Left lung (tissue), 10 donors: ENCODE measurements around the gene TMEM181. TPM values are rescaled to one million over a fixed set of nuclear protein-coding genes. Genes with fewer than 3 reads are reported as not detected.
A peak's percentile ranks its signal among the peaks of the same experiment; 100 is the strongest.

ENCODE experiments used
- ATAC-seq: fragments of 200-7000 bp; cut with Tn5 transposase; one replicate; pipeline ENCODE4 v1.9.1; 2020; ENCODE audit warnings: moderate library complexity
- DNase-seq, 4 donors: peaks; one replicate each; pipeline ENCODE4 v3.0.0-alpha.2; 2013 to 2020
- H3K27ac ChIP-seq, 2 donors: fragments of 200-600 bp; sonication (generic) in 1 of 2; one replicate each; pipeline versions ENCODE4 v1.5.0 to v1.8.0; 2020 to 2021
- H3K27me3 ChIP-seq, 2 donors: fragments of 200-600 bp; sonication (generic) in 1 of 2; one replicate each; pipeline versions ENCODE4 v1.5.0 to v1.8.0; 2020 to 2021
- H3K36me3 ChIP-seq, 2 donors: fragments of 200-600 bp; sonication (generic) in 1 of 2; one replicate each; pipeline versions ENCODE4 v1.5.0 to v1.8.0; 2020 to 2021
- H3K4me1 ChIP-seq, 2 donors: fragments of 200-600 bp; one replicate each; pipeline ENCODE4 v1.8.0; 2021
- H3K4me3 ChIP-seq, 2 donors: fragments of 200-600 bp; sonication (generic) in 1 of 2; one replicate each; pipeline versions ENCODE4 v1.5.0 to v1.8.0; 2020 to 2021; ENCODE audit warnings: mild to moderate bottlenecking in 1 of 2
- H3K9me3 ChIP-seq, 2 donors: fragments of 200-600 bp; sonication (generic) in 1 of 2; one replicate each; pipeline versions ENCODE4 v1.5.0 to v1.8.0; 2020 to 2021
- intact Hi-C, 2 donors: fragments of 100-400 bp; cut with DNase I; formaldehyde crosslinking; loops; one replicate each; pipeline versions ENCODE4 v1.11.2 to v1.14.2; 2022
- polyA plus RNA-seq, 6 donors: library from polyadenylated mRNA; unstranded; fragments of 120-200 nt; gene quantifications; one replicate each; pipeline ENCODE4 v1.2.1, GENCODE V29; 2013; ENCODE audit not compliant: insufficient read length in 6 of 6
- total RNA-seq, 2 donors: library from RNA; stranded (reverse); fragmentation: NEBNext Ultra II Directional; extraction: Animal tissue kit (Norgen Biotek cat#: 25700); gene quantifications; one replicate each; pipeline ENCODE4 v1.2.1, GENCODE V29; 2021
- TF ChIP-seq, protein P1 (sequence below), 2 donors: fragments of 200-600 bp; sonication (generic) in 1 of 2; IDR thresholded peaks; one replicate each; pipeline versions ENCODE4 v1.5.0 to v1.8.0; 2021; ENCODE audit warnings: antibody characterized with exemption in 2 of 2
- donor health status: DM: no; HTN: yes; CAD: no.
- donor health status: DM: no; HTN: no; CAD: no.

The TMEM181 gene
- total and polyA plus RNA-seq, 8 donors = 29.9 to 37.0 (median 31.4) TPM

DNA sequence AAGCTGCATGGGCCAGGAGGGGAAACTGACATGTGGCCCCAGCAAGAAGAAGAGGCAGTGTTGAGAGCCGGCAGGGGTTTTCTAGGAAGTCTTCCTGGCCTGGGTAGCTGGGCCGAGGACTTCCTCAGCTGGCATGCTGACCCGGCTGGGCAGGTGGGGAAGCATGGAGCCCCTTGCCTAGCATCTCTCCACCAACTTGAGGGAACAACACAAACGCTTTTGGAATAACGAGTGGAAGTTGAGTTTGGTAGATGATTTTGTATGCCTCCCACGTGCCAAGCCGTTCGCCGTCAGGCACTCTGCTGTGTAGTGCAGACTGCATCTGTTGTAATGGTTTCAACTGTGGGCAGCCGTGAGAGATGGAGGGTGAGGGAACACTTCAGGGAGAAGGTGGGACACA is 7.3 kb downstream of the TMEM181 start:
- DNase-seq (peak in 1 of 4 donors; percentile 19), ATAC-seq (no peak)
- H3K36me3 ChIP-seq = peaks cover 0 to 11% of the 10 kb centered on the region in 2 donors
- H3K27me3 ChIP-seq = no peaks in the 10 kb centered on the region
- H3K27ac ChIP-seq = no peak overlapping the region
- H3K9me3 ChIP-seq = no peaks in the 10 kb centered on the region
- TF ChIP-seq, protein P1, sequence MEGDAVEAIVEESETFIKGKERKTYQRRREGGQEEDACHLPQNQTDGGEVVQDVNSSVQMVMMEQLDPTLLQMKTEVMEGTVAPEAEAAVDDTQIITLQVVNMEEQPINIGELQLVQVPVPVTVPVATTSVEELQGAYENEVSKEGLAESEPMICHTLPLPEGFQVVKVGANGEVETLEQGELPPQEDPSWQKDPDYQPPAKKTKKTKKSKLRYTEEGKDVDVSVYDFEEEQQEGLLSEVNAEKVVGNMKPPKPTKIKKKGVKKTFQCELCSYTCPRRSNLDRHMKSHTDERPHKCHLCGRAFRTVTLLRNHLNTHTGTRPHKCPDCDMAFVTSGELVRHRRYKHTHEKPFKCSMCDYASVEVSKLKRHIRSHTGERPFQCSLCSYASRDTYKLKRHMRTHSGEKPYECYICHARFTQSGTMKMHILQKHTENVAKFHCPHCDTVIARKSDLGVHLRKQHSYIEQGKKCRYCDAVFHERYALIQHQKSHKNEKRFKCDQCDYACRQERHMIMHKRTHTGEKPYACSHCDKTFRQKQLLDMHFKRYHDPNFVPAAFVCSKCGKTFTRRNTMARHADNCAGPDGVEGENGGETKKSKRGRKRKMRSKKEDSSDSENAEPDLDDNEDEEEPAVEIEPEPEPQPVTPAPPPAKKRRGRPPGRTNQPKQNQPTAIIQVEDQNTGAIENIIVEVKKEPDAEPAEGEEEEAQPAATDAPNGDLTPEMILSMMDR (IDR thresholded peaks at IDR 0.05) = no peak
- H3K4me3 ChIP-seq = no peak overlapping the region
- intact Hi-C loops = no loop called here
- H3K4me1 ChIP-seq = peaks cover 0 to 67% of the 10 kb centered on the region in 2 donors

DNA sequence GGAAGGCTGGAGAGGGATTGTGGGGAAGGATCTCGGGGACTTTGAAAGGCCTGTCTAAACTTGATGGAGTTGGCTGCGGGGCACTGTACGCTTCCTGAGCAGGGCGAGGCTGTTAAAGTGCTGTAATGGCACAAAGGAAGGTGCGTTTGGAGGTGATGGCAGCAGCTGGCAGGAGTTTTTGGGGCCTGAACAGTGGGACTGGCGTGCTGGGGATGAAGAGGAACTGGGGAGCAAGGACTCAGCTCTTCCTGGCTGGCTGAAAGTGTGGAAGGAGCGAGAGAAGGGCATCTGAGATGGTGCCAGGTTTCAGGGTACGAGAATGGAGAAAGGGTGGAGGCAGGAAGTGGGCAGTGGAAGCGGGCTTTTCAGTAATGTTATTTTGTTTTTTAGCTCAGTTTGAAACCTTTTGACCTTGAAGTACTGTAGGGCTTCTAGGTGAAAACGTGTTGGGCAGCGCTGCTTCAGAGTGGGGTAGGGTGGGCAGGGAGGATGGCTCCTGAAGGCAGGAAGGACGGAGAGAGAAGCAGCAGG is 8.0 kb downstream of the TMEM181 start:
- H3K4me3 ChIP-seq = no peak overlapping the region
- intact Hi-C loops = no loop called here
- TF ChIP-seq, protein P1 (IDR thresholded peaks at IDR 0.05) = no peak
- no peaks in the 10 kb centered on the region for H3K9me3 ChIP-seq
- DNase-seq (peak in 1 of 4 donors; percentile 38), ATAC-seq (no peak)
- H3K36me3 ChIP-seq = peaks cover 0 to 15% of the 10 kb centered on the region in 2 donors
- no peaks in the 10 kb centered on the region for H3K27me3 ChIP-seq
- no peak overlapping the region for H3K27ac ChIP-seq
- peaks cover 0 to 63% of the 10 kb centered on the region in 2 donors for H3K4me1 ChIP-seq

DNA sequence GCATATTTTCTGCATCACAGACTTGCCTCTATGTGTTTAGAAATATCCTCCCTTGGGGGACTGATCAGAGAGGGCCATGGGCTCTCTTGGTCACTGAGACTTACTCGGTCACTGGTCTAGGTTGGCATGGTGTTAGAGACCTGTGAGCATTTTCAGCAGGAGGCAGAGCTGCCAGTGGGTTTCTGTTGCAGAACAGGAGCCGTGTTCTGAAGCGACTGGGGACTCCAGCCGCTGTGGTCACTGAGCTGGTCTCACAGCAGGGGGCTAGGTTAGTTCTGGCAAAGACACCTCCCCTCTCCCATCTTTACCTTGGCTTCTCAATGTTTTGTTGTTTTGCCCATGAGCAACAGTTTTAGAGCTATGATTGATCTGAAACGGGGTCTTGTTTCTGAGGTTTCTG is 8.7 kb downstream of the TMEM181 start:
- intact Hi-C loops = no loop called here
- peak in 1 of 4 donors; percentile 23 for DNase-seq
- ATAC-seq = no peak
- no peak overlapping the region for H3K27ac ChIP-seq
- TF ChIP-seq, protein P1 (IDR thresholded peaks at IDR 0.05) = no peak
- H3K36me3 ChIP-seq = peaks cover 0 to 20% of the 10 kb centered on the region in 2 donors
- no peaks in the 10 kb centered on the region for H3K27me3 ChIP-seq
- H3K4me1 ChIP-seq = peaks cover 0 to 57% of the 10 kb centered on the region in 2 donors
- H3K9me3 ChIP-seq = no peaks in the 10 kb centered on the region
- H3K4me3 ChIP-seq = no peak overlapping the region

DNA sequence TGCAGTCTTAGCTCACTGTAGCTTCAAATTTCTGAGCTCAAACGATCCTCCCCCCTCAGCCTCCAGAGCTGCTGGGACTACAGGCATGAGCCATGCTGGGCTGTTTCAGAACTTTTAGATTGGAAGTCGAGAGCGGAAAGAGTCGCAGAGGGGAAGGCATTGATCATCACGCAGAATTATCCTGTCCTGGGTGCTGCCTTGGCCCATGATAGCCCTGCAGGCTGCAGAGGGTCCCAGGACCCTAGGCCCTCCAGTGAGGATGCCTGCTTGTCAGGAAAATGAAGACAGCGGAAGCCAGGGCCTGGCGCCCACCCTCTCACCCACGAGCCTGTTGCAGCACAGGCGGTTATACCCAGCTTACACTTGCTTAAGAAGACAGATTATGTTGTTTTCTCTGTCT is 9.1 kb downstream of the TMEM181 start:
- TF ChIP-seq, protein P1 (IDR thresholded peaks at IDR 0.05) = no peak
- H3K4me3 ChIP-seq = no peak overlapping the region
- peak in 1 of 4 donors; percentile 39 for DNase-seq
- H3K9me3 ChIP-seq = no peaks in the 10 kb centered on the region
- H3K4me1 ChIP-seq = peaks cover 0 to 52% of the 10 kb centered on the region in 2 donors
- no peak overlapping the region for H3K27ac ChIP-seq
- ATAC-seq = no peak
- peaks cover 0 to 24% of the 10 kb centered on the region in 2 donors for H3K36me3 ChIP-seq
- H3K27me3 ChIP-seq = no peaks in the 10 kb centered on the region
- intact Hi-C loops = no loop called here

DNA sequence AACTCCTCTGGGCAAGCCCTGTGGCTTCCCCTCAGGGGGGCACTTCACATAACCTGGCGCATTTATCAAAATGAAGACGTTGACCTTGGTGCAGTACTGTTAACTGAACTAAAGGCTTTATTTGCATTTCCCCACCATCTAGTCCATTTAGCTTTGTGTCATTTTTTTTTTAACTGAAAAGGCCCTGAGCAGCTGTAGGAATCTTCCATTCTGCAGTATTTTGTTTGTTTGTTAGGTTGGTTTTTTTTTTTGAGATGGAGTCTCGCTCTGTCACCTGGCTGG is 10.7 kb downstream of the TMEM181 start:
- DNase-seq = no peak
- Histone ChIP-seq H3K27me3 (no peaks in the 10 kb centered on the region), H3K4me1 (peaks cover 0 to 49% of the 10 kb centered on the region in 2 donors), H3K36me3 (peaks cover 0 to 24% of the 10 kb centered on the region in 2 donors), H3K9me3 (no peaks in the 10 kb centered on the region), H3K27ac (no peak overlapping the region), H3K4me3 (no peak overlapping the region)
- intact Hi-C loops = no loop called here
- TF ChIP-seq, protein P1 (IDR thresholded peaks at IDR 0.05) = no peak
- no peak for ATAC-seq
